HL-60 (cell line): ENCODE results near the gene IFITM5.
"Not testable (repeated sequence)": the region's sequence is repeated elsewhere in the genome, so short reads cannot be mapped to it uniquely, and the experiment has no call there.

Experiments used
- DNase-seq, 2 experiments: peaks; one replicate each; pipeline ENCODE4 v3.0.0-alpha.2; 2010 to 2020; ENCODE audit warnings: low read depth in 1 of 2, low spot score in 1 of 2
- H3K27ac ChIP-seq: fragments of 250-450 bp; sonication (Bioruptor Pico); replicated peaks from 2 replicates; pipeline ENCODE4 v1.5.1; 2020; ENCODE audit warnings: mild to moderate bottlenecking, moderate library complexity
- H3K27me3 ChIP-seq: fragments of 250-450 bp; sonication (Bioruptor Pico); 2 replicates; pipeline ENCODE4 v1.5.1; 2021; ENCODE audit warnings: mild to moderate bottlenecking, moderate library complexity; ENCODE audit not compliant: insufficient read depth, poor library complexity, severe bottlenecking
- H3K4me3 ChIP-seq: replicated peaks from 2 replicates; pipeline ENCODE4 v1.5.1; 2011; ENCODE audit warnings: mild to moderate bottlenecking, control low read depth, low read length; ENCODE audit not compliant: insufficient read depth
- CTCF ChIP-seq: IDR thresholded peaks from one replicate; pipeline ENCODE4 v1.5.1; 2011; ENCODE audit warnings: low read length, control low read depth, inconsistent platforms; ENCODE audit not compliant: insufficient read depth
- GABPA ChIP-seq: IDR thresholded peaks from 2 replicates; pipeline ENCODE4 v1.6.1; 2012; ENCODE audit warnings: low read depth
- POLR2AphosphoS5 ChIP-seq: IDR thresholded peaks from 2 replicates; pipeline ENCODE4 v1.6.1; 2012; ENCODE audit warnings: low read depth
- REST ChIP-seq: IDR thresholded peaks from 2 replicates; pipeline ENCODE4 v1.6.1; 2012; ENCODE audit warnings: low read depth; ENCODE audit not compliant: insufficient replicate concordance
- SPI1 ChIP-seq: IDR thresholded peaks from 2 replicates; pipeline ENCODE4 v1.6.1; 2012; ENCODE audit warnings: low read depth, mild to moderate bottlenecking, borderline replicate concordance

The IFITM5 gene

GRCh38 chr11:312092-312816 lies 12.9 kb upstream of the IFITM5 start:
- no peak overlapping the region for H3K4me3 ChIP-seq
- H3K27ac ChIP-seq, result no peak overlapping the region
- no peak for DNase-seq
- peaks cover 6% of the 10 kb centered on the region for H3K27me3 ChIP-seq
- TF ChIP-seq REST (no peak), CTCF (no peak), GABPA (no peak), POLR2AphosphoS5 (no peak), SPI1 (no peak)

GRCh38 chr11:311013-311748 lies 11.9 kb upstream of the IFITM5 start:
- H3K4me3 ChIP-seq, H3K27me3 ChIP-seq, DNase-seq, H3K27ac ChIP-seq: not testable (repeated sequence)

GRCh38 chr11:309979-310572 lies 10.8 kb upstream of the IFITM5 start:
- H3K27me3 ChIP-seq, H3K27ac ChIP-seq, H3K4me3 ChIP-seq, DNase-seq: not testable (repeated sequence)

GRCh38 chr11:308740-309665 lies 9.7 kb upstream of the IFITM5 start:
- H3K4me3 ChIP-seq, DNase-seq, H3K27me3 ChIP-seq: not testable (repeated sequence)
- H3K27ac ChIP-seq, result peak overlapping the region; percentile 43; the same call in 1 of the 2 replicates

- peak within 1 kb of the TSS; percentile 43 for H3K27ac ChIP-seq
- DNase-seq, result peak; percentile 77 to 91
Observed at GRCh38 chr11:307766-308708, 8.7 kb upstream of the IFITM5 start, which contains the start of gene IFITM2. Gene IFITM2 (plus strand): TSS chr11:307816. CDS start chr11:308193, 377 bp downstream.

More at GRCh38 chr11:307766-308708, 8.7 kb upstream of the IFITM5 start, which contains the start of gene IFITM2:
- TF ChIP-seq GABPA, result peak; percentile 39; the same call in 1 of the 2 replicates
- TF ChIP-seq SPI1, result peak; percentile 51; the same call in 1 of the 2 replicates
- TF ChIP-seq POLR2AphosphoS5, result peak; percentile 59
- peak within 1 kb of the TSS; percentile 32 for H3K4me3 ChIP-seq
- H3K27me3 ChIP-seq, result not testable (repeated sequence)
